Measurements from ENCODE around the gene TMTC2. TPM values are rescaled to one million over a fixed set of nuclear protein-coding genes. Genes with fewer than 3 reads are reported as not detected.

Gene TMTC2
- total and polyA plus RNA-seq, 2 donors from 2014 or later: 6.0 to 32.9 TPM

- H3K9ac ChIP-seq (ENCODE audit: low read length in 3 of 3): no peak overlapping the region
- H3K9me3 ChIP-seq (ENCODE audit: control insufficient read depth in 2 of 3, insufficient read depth in 1 of 3, low read length in 3 of 3): no peaks in the 10 kb centered on the region
- FAIRE-seq (no peak), DNase-seq (peak in 1 of 5 donors; percentile 53)
- H3K27ac ChIP-seq (ENCODE audit: low read depth in 2 of 2, low read length in 2 of 2): no peak overlapping the region
- no peak for TF ChIP-seq CTCF (IDR thresholded peaks at IDR 0.05; ENCODE audit: borderline replicate concordance, extremely low read depth, insufficient read depth)
- H3K4me3 ChIP-seq (ENCODE audit: low read length in 3 of 3): no peak overlapping the region
- intact Hi-C loops (cut with DNase I): no loop called here
- H3K4me1 ChIP-seq (ENCODE audit: control insufficient read depth in 2 of 3, insufficient read depth in 2 of 3, low read depth in 1 of 3, low read length in 3 of 3): peaks cover 0 to 3% (median 0%) of the 10 kb centered on the region in 3 donors
- no peaks in the 10 kb centered on the region for H3K27me3 ChIP-seq (ENCODE audit: control insufficient read depth, insufficient read depth, low read length)
- H3K36me3 ChIP-seq (ENCODE audit: control insufficient read depth in 2 of 3, insufficient read depth in 3 of 3, low read length in 3 of 3): no peaks in the 10 kb centered on the region
Observed at GRCh38 chr12:83082690-83083276, 396.1 kb downstream of the TMTC2 start.

GRCh38 chr12:83083616-83084015, 396.9 kb downstream of the TMTC2 start:
- H3K27me3 ChIP-seq (ENCODE audit: control insufficient read depth, insufficient read depth, low read length): no peaks in the 10 kb centered on the region
- peak in 1 of 5 donors; percentile 26 for DNase-seq
- TF ChIP-seq CTCF (IDR thresholded peaks at IDR 0.05; ENCODE audit: borderline replicate concordance, extremely low read depth, insufficient read depth): no peak
- no peaks in the 10 kb centered on the region for H3K36me3 ChIP-seq (ENCODE audit: control insufficient read depth in 2 of 3, insufficient read depth in 3 of 3, low read length in 3 of 3)
- no peak for FAIRE-seq
- no peak overlapping the region for H3K4me3 ChIP-seq (ENCODE audit: low read length in 3 of 3)
- no peak overlapping the region for H3K9ac ChIP-seq (ENCODE audit: low read length in 3 of 3)
- peaks cover 0 to 3% (median 0%) of the 10 kb centered on the region in 3 donors for H3K4me1 ChIP-seq (ENCODE audit: control insufficient read depth in 2 of 3, insufficient read depth in 2 of 3, low read depth in 1 of 3, low read length in 3 of 3)
- H3K27ac ChIP-seq (ENCODE audit: low read depth in 2 of 2, low read length in 2 of 2): no peak overlapping the region
- intact Hi-C loops (cut with DNase I): no loop called here
- no peaks in the 10 kb centered on the region for H3K9me3 ChIP-seq (ENCODE audit: control insufficient read depth in 2 of 3, insufficient read depth in 1 of 3, low read length in 3 of 3)

- Histone ChIP-seq H3K4me3 (ENCODE audit: low read length in 3 of 3) (no peak overlapping the region), H3K36me3 (ENCODE audit: control insufficient read depth in 2 of 3, insufficient read depth in 3 of 3, low read length in 3 of 3) (no peaks in the 10 kb centered on the region), H3K27ac (ENCODE audit: low read depth in 2 of 2, low read length in 2 of 2) (no peak overlapping the region), H3K4me1 (ENCODE audit: control insufficient read depth in 2 of 3, insufficient read depth in 2 of 3, low read depth in 1 of 3, low read length in 3 of 3) (peaks cover 0 to 3% (median 0%) of the 10 kb centered on the region in 3 donors), H3K9me3 (ENCODE audit: control insufficient read depth in 2 of 3, insufficient read depth in 1 of 3, low read length in 3 of 3) (no peaks in the 10 kb centered on the region), H3K27me3 (ENCODE audit: control insufficient read depth, insufficient read depth, low read length) (no peaks in the 10 kb centered on the region), H3K9ac (ENCODE audit: low read length in 3 of 3) (no peak overlapping the region)
- TF ChIP-seq CTCF (IDR thresholded peaks at IDR 0.05; ENCODE audit: borderline replicate concordance, extremely low read depth, insufficient read depth): no peak
- FAIRE-seq (no peak), DNase-seq (no peak)
- intact Hi-C loops (cut with DNase I): no loop called here
Observed at GRCh38 chr12:83084516-83085234, 398.0 kb downstream of the TMTC2 start.
